Measurements from ENCODE around the gene RSPH3.
"Not testable (repeated sequence)": the region's sequence is repeated elsewhere in the genome, so short reads cannot be mapped to it uniquely, and the experiment has no call there.

RSPH3 gene

DNA sequence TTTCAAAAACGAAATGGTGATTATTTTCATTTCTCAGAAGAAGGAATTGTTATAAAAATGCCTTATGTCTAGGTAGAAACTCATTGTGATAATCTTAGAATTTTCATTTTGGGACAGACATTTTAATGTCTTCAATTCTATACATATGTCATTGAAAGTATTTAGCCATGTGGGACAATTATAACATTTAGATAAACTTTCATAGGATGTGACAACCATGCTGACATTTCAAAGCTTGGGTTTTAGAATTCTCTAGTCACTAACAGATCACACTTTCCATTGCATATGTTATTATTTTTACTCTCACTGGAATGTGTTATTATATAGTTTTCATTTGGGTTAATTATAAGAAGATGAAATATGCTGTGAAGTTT, 39.9 kb upstream of the RSPH3 start:
- H3K9me2 ChIP-seq (ENCODE audit: low read depth, low read length): no peaks in the 10 kb centered on the region
- H3K4me1 ChIP-seq (ENCODE audit: insufficient read depth, low read length, severe bottlenecking): peaks cover 58% of the 10 kb centered on the region
- H3K79me2 ChIP-seq (ENCODE audit: insufficient read depth, low read length): peaks cover 26% of the 10 kb centered on the region
- H3K9me3 ChIP-seq (ENCODE audit: low read length): no peaks in the 10 kb centered on the region
- no peak for TF ChIP-seq EZH2 (IDR thresholded peaks at IDR 0.05; ENCODE audit: borderline replicate concordance, low read length)
- TF ChIP-seq CTCF (IDR thresholded peaks at IDR 0.05; ENCODE audit: low read length): no peak
- H4K20me1 ChIP-seq (ENCODE audit: insufficient read depth, low read length): no peaks in the 10 kb centered on the region
- H2AFZ ChIP-seq (ENCODE audit: low read length): no peak overlapping the region
- peak overlapping the region; percentile 35 for H3K9ac ChIP-seq (ENCODE audit: low read length)
- peak overlapping the region; percentile 84 for H3K4me3 ChIP-seq (ENCODE audit: low read depth, low read length, poor library complexity, severe bottlenecking)
- H3K27me3 ChIP-seq (ENCODE audit: insufficient read depth, low read length): no peaks in the 10 kb centered on the region
- H3K27ac ChIP-seq (ENCODE audit: low read depth, low read length, poor library complexity, severe bottlenecking): peak overlapping the region; percentile 89
- peaks cover 92% of the 10 kb centered on the region for H3K36me3 ChIP-seq (ENCODE audit: insufficient read depth, low read length)
- H3K4me2 ChIP-seq (ENCODE audit: low read length): peak overlapping the region; percentile 97
- peaks cover 15% of the 10 kb centered on the region; the same call in 1 of the 2 replicates for H3F3A ChIP-seq (ENCODE audit: insufficient read depth, low read length)

DNA sequence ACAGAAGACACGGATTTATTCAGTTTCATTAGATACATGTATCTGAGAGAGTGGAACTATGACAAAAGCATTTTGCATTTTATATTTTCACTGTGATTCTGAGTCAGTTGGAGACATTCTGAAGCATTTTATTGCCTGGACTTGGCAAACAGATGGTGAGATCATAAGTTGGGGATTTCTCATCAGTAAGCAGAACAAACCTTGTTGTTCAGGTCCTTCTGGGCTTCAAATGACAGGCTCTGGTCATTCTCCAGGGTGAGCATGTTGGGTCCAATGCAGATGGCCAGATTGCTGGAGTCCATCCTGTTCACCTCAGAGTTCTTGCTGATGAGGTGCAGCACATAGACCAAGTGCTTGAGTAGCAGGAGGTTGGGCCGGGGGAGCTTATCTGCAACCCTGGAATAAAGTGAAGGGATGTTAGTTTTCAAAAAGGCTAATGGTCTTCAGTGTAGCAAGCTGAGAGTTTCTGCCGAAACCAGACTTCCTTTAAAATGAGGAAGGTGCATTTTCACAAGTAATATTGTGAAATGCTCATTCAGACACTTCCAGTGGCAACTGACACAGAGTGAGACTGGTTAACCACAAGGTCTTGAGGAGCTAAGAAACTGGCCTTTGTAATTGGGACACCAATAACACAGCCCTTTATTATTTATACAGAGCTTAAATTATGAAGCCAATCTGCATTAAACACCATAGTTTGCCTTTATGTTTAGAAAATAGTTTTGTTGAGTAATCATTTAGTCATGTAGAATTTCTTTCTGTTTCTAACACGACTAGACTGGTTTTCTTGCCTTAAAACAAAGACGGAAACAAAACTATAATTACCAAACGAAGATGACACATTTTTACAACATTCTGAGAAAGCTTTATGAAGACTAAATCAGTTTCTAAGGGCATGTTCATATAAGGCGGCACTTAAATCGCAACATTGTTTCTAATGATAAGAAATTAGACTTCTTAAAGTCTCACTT, 39.2 kb upstream of the RSPH3 start:
- H3K36me3 ChIP-seq (ENCODE audit: insufficient read depth, low read length): peaks cover 92% of the 10 kb centered on the region
- H3K9ac ChIP-seq (ENCODE audit: low read length): peak overlapping the region; percentile 47
- H3K27ac ChIP-seq (ENCODE audit: low read depth, low read length, poor library complexity, severe bottlenecking): peak overlapping the region; percentile 89
- H3K4me1 ChIP-seq (ENCODE audit: insufficient read depth, low read length, severe bottlenecking): peaks cover 58% of the 10 kb centered on the region
- peaks cover 20% of the 10 kb centered on the region for H3K79me2 ChIP-seq (ENCODE audit: insufficient read depth, low read length)
- H3K4me2 ChIP-seq (ENCODE audit: low read length): peak overlapping the region; percentile 97
- H3K4me3 ChIP-seq (ENCODE audit: low read depth, low read length, poor library complexity, severe bottlenecking): peak overlapping the region; percentile 84
- H3K9me3 ChIP-seq (ENCODE audit: low read length): no peaks in the 10 kb centered on the region
- peaks cover 15% of the 10 kb centered on the region; the same call in 1 of the 2 replicates for H3F3A ChIP-seq (ENCODE audit: insufficient read depth, low read length)
- no peaks in the 10 kb centered on the region for H3K27me3 ChIP-seq (ENCODE audit: insufficient read depth, low read length)
- H2AFZ ChIP-seq (ENCODE audit: low read length): no peak overlapping the region
- H3K9me2 ChIP-seq (ENCODE audit: low read depth, low read length): no peaks in the 10 kb centered on the region
- TF ChIP-seq EZH2 (IDR thresholded peaks at IDR 0.05; ENCODE audit: borderline replicate concordance, low read length) (no peak), CTCF (IDR thresholded peaks at IDR 0.05; ENCODE audit: low read length) (no peak)
- no peaks in the 10 kb centered on the region for H4K20me1 ChIP-seq (ENCODE audit: insufficient read depth, low read length)

GRCh38 chr6:159038318-159038717, 38.3 kb upstream of the RSPH3 start:
- H3K27ac ChIP-seq (ENCODE audit: low read depth, low read length, poor library complexity, severe bottlenecking): peak overlapping the region; percentile 89
- not testable (repeated sequence) for H3K9me3 ChIP-seq (ENCODE audit: low read length); H3K4me3 ChIP-seq (ENCODE audit: low read depth, low read length, poor library complexity, severe bottlenecking); H3K4me2 ChIP-seq (ENCODE audit: low read length); H2AFZ ChIP-seq (ENCODE audit: low read length); H4K20me1 ChIP-seq (ENCODE audit: insufficient read depth, low read length); H3K9ac ChIP-seq (ENCODE audit: low read length); H3K9me2 ChIP-seq (ENCODE audit: low read depth, low read length); H3K27me3 ChIP-seq (ENCODE audit: insufficient read depth, low read length)
- H3K36me3 ChIP-seq (ENCODE audit: insufficient read depth, low read length): peaks cover 84% of the 10 kb centered on the region
- H3F3A ChIP-seq (ENCODE audit: insufficient read depth, low read length): peaks cover 15% of the 10 kb centered on the region; the same call in 1 of the 2 replicates
- peaks cover 11% of the 10 kb centered on the region for H3K79me2 ChIP-seq (ENCODE audit: insufficient read depth, low read length)
- H3K4me1 ChIP-seq (ENCODE audit: insufficient read depth, low read length, severe bottlenecking): peaks cover 58% of the 10 kb centered on the region
